ENCODE measurements around the gene FA2H.

DNA sequence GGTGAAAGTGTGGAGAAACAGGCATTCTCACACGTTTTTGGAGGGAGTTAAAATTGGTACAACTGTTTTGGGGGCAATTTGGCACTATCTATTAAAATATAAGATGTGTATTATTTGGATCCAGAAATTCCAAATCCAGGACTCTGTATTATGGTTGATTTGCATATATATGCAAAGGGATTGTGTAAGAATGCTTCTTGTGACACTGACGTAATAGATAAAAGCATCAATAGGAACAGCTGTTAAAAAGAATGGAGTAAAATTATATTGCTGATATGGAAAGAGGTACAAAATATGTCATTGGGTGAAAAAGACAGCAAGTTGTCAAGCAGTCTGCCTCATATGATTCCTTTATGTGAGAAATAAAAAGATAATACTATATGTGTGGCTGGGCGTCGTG is 17.3 kb downstream of the FA2H start:
- TF ChIP-seq, protein P1, sequence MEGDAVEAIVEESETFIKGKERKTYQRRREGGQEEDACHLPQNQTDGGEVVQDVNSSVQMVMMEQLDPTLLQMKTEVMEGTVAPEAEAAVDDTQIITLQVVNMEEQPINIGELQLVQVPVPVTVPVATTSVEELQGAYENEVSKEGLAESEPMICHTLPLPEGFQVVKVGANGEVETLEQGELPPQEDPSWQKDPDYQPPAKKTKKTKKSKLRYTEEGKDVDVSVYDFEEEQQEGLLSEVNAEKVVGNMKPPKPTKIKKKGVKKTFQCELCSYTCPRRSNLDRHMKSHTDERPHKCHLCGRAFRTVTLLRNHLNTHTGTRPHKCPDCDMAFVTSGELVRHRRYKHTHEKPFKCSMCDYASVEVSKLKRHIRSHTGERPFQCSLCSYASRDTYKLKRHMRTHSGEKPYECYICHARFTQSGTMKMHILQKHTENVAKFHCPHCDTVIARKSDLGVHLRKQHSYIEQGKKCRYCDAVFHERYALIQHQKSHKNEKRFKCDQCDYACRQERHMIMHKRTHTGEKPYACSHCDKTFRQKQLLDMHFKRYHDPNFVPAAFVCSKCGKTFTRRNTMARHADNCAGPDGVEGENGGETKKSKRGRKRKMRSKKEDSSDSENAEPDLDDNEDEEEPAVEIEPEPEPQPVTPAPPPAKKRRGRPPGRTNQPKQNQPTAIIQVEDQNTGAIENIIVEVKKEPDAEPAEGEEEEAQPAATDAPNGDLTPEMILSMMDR (IDR thresholded peaks at IDR 0.05; ENCODE audit: borderline replicate concordance, extremely low read depth, low read length, poor library complexity, severe bottlenecking) = no peak
- no peak for TF ChIP-seq EZH2 (IDR thresholded peaks at IDR 0.05; ENCODE audit: borderline replicate concordance, low read depth, low read length, severe bottlenecking)
